ENCODE measurements around the gene NDST3.

Gene NDST3

GRCh38 chr4:118029224-118029623, 5.1 kb upstream of the NDST3 start:
- no peak overlapping the region for H3K4me2 ChIP-seq (ENCODE audit: low read depth, low read length)

GRCh38 chr4:118032691-118033090, 1.6 kb upstream of the NDST3 start:
- Histone ChIP-seq H3K4me3 (ENCODE audit: low read length) (no peak overlapping the region), H3K36me3 (replicated peaks; ENCODE audit: insufficient read depth, low read length) (no peaks in the 10 kb centered on the region), H3F3A (ENCODE audit: insufficient read depth, low read length) (no peaks in the 10 kb centered on the region), H3K9ac (ENCODE audit: low read length) (no peak overlapping the region), H4K20me1 (ENCODE audit: insufficient read depth, low read length) (no peaks in the 10 kb centered on the region), H3K4me2 (ENCODE audit: low read depth, low read length) (no peak overlapping the region; the same call in 1 of the 2 replicates), H3K9me2 (replicated peaks; ENCODE audit: insufficient read depth, low read length) (no peaks in the 10 kb centered on the region), H3K27ac (ENCODE audit: low read length) (no peak overlapping the region), H2AFZ (ENCODE audit: low read length) (no peak overlapping the region), H3K79me2 (ENCODE audit: low read length) (no peaks in the 10 kb centered on the region), H3K9me3 (replicated peaks; ENCODE audit: insufficient read depth, low read length) (no peaks in the 10 kb centered on the region), H3K27me3 (replicated peaks; ENCODE audit: insufficient read depth, low read length) (no peaks in the 10 kb centered on the region), H3K4me1 (ENCODE audit: low read length) (no peaks in the 10 kb centered on the region)
- no peak for TF ChIP-seq EZH2phosphoT487 (IDR thresholded peaks at IDR 0.05; ENCODE audit: low read length)
- no peak for TF ChIP-seq CTCF (IDR thresholded peaks at IDR 0.05; ENCODE audit: low read length)
- TF ChIP-seq EZH2 (optimal IDR thresholded peaks at IDR 0.05; ENCODE audit: low read depth, low read length), result no peak
- DNase-seq, result no peak

More at GRCh38 chr4:118029224-118029623, 5.1 kb upstream of the NDST3 start:
- Histone ChIP-seq H3K4me3 (ENCODE audit: low read length) (no peak overlapping the region), H4K20me1 (ENCODE audit: insufficient read depth, low read length) (no peaks in the 10 kb centered on the region), H3K27ac (ENCODE audit: low read length) (no peak overlapping the region), H3K36me3 (replicated peaks; ENCODE audit: insufficient read depth, low read length) (no peaks in the 10 kb centered on the region), H3K27me3 (replicated peaks; ENCODE audit: insufficient read depth, low read length) (no peaks in the 10 kb centered on the region), H3K79me2 (ENCODE audit: low read length) (no peaks in the 10 kb centered on the region), H3F3A (ENCODE audit: insufficient read depth, low read length) (no peaks in the 10 kb centered on the region), H3K9me3 (replicated peaks; ENCODE audit: insufficient read depth, low read length) (no peaks in the 10 kb centered on the region), H2AFZ (ENCODE audit: low read length) (no peak overlapping the region), H3K9ac (ENCODE audit: low read length) (no peak overlapping the region), H3K4me1 (ENCODE audit: low read length) (no peaks in the 10 kb centered on the region), H3K9me2 (replicated peaks; ENCODE audit: insufficient read depth, low read length) (no peaks in the 10 kb centered on the region)
- TF ChIP-seq EZH2 (optimal IDR thresholded peaks at IDR 0.05; ENCODE audit: low read depth, low read length) (no peak), EZH2phosphoT487 (IDR thresholded peaks at IDR 0.05; ENCODE audit: low read length) (no peak)
- DNase-seq, result no peak

- peak overlapping the region; percentile 54 for H3K4me3 ChIP-seq (ENCODE audit: low read length)
- no peak overlapping the region for H3K9ac ChIP-seq (ENCODE audit: low read length)
Observed at GRCh38 chr4:118033148-118034052, 886 bp upstream of the NDST3 start.

More at GRCh38 chr4:118033148-118034052, 886 bp upstream of the NDST3 start:
- H3K9me3 ChIP-seq (replicated peaks; ENCODE audit: insufficient read depth, low read length), result no peaks in the 10 kb centered on the region
- no peak for TF ChIP-seq CTCF (IDR thresholded peaks at IDR 0.05; ENCODE audit: low read length)
- no peak for TF ChIP-seq EZH2 (optimal IDR thresholded peaks at IDR 0.05; ENCODE audit: low read depth, low read length)
- no peak for TF ChIP-seq EZH2phosphoT487 (IDR thresholded peaks at IDR 0.05; ENCODE audit: low read length)
- H2AFZ ChIP-seq (ENCODE audit: low read length), result peak overlapping the region; percentile 21; the same call in 1 of the 2 replicates
- H3F3A ChIP-seq (ENCODE audit: insufficient read depth, low read length), result no peaks in the 10 kb centered on the region
- no peaks in the 10 kb centered on the region for H3K27me3 ChIP-seq (replicated peaks; ENCODE audit: insufficient read depth, low read length)
- H3K36me3 ChIP-seq (replicated peaks; ENCODE audit: insufficient read depth, low read length), result no peaks in the 10 kb centered on the region
- H3K9me2 ChIP-seq (replicated peaks; ENCODE audit: insufficient read depth, low read length), result no peaks in the 10 kb centered on the region
- no peaks in the 10 kb centered on the region for H3K4me1 ChIP-seq (ENCODE audit: low read length)
- no peak for DNase-seq
- peak overlapping the region; percentile 69 for H3K4me2 ChIP-seq (ENCODE audit: low read depth, low read length)
- H3K79me2 ChIP-seq (ENCODE audit: low read length), result no peaks in the 10 kb centered on the region
- H4K20me1 ChIP-seq (ENCODE audit: insufficient read depth, low read length), result no peaks in the 10 kb centered on the region
- no peak overlapping the region for H3K27ac ChIP-seq (ENCODE audit: low read length)
